ENCODE data around the gene STAT5A.

The STAT5A gene

DNA sequence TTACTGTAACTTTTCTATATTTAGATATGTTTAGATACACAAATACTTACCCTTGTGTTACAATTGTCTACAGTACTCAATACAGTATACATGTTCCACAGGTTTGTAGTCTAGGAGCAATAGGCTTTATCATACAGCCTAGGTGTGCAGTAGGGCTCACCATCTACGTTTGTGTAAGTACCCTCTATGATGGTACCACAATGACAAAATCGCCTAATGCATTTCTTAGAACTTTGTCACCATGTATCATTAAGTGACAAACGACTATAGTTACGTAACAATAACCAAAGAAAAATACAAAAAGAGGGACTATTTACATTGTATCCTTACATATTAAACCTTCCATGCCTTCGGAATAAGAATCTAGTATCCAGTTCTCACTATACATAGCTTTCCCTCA lies 20.1 kb upstream of the STAT5A start:
- no peak for DNase-seq (ENCODE audit: low read depth)

DNA sequence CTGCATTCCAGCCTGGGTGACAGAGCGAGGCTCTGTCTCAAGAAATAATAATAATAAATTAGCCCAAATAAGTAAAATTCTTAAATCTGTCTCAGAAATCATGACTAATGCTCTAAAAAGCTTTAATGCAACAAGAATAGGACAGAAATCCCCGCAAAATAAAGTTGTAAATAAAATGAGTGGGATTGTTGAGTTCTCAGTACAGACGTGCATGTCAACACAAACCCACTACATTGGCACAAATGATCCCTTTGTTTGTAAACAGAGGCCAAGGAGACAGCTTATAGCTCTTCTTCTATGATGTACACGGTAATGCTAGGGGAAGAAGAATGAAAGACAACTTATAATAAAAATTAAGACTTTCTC lies 18.1 kb upstream of the STAT5A start:
- DNase-seq (ENCODE audit: low read depth), result no peak

DNA sequence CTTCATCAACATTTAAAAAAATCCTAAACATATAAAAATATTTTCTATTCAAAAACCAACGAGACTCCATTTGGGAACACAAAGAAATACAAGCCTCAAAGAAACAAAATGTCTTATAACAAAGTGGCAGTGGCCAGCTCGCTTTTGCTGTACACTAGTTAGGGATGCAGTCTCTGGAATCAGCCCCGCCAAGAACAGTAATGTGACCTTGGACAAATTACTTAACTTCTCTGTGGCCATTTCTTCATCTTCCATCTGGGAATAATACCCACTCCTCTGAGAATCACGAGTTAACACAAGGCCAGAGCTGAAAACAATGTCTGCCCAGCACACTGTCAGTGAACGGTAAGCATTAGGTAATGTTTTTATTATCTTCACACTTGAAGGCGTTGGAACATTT lies 17.7 kb upstream of the STAT5A start:
- no peak for DNase-seq (ENCODE audit: low read depth)

DNA sequence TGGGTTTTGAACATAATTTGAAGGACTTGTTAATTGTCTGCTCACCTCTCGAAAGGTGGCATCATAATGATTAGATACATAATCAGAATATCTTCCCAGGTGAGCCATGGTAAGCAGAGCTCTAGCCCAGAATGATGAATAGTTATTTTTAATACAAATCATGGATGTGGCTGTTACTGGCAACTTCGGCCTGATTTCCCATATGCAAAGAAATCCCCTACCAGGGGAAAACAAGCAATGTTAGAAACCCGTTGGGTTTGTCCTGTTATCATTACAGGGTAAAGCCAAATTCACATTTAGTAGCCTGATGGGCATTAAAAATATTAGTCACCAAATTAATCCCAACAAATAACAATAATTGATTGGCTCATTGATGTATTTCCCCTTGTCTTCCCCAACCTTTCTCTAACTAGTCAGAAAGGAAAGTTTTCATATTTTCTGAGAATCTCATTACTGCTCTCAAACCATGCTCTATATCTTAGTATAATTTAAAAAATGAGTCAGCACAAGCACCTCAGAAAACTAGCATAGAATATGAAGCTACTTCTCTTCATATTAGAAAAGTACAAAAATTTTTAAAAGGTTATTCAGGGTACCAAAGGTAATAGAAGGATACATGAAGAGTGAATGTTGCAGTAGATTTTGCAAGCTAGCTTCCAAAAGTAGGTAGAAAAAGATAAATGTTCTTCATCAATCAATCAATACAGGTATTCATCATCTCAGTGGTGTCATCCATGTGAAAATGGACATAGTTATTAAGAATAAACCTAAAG lies 17.1 kb upstream of the STAT5A start:
- no peak for DNase-seq (ENCODE audit: low read depth)

DNA sequence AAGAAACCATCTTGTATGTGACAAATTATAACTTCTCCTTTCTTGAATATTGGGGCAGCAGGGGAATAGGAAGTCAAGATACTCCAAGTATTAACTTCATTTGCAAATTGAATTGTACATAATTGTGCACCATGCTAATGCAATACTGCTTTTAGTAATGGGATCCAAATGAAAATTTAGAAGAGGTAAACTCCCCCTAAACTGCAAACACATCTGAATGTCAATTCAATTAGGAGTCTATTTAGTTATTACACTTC lies 16.6 kb upstream of the STAT5A start:
- DNase-seq (ENCODE audit: low read depth), result no peak

DNA sequence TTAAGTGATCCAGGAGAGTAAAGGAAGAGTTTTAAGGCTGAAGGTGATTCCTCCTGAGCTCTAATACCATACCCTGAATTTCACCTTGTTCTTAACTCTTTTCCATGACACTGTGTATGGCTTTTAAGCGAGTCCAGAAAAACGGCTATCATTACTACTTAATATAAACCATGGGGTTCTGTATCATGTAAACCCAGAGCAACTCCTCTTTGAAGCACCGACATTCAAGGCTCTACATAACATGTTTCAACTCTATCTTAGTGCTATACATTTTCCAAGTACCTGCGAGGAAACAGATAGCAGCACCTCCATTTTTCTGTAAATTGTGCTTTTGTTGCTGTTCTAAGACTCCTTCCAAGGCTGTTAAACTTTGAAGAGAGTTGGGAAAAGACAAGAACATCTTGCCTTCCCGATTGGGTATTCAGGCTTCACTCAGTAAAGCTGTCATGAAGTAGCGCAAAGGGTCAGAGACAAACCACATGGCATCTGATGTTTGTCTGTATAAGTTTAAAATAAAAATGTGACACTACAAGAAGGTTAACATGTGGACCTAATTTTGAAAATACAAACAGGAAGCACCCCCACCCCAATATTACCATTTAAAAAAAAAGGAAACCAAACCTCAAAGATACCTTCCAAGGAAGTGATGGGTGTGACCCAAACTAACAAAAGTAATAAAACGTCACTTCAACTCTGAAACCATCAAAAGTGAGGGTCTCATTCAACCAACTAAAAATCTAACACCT lies 16.0 kb upstream of the STAT5A start:
- no peak for DNase-seq (ENCODE audit: low read depth)

DNA sequence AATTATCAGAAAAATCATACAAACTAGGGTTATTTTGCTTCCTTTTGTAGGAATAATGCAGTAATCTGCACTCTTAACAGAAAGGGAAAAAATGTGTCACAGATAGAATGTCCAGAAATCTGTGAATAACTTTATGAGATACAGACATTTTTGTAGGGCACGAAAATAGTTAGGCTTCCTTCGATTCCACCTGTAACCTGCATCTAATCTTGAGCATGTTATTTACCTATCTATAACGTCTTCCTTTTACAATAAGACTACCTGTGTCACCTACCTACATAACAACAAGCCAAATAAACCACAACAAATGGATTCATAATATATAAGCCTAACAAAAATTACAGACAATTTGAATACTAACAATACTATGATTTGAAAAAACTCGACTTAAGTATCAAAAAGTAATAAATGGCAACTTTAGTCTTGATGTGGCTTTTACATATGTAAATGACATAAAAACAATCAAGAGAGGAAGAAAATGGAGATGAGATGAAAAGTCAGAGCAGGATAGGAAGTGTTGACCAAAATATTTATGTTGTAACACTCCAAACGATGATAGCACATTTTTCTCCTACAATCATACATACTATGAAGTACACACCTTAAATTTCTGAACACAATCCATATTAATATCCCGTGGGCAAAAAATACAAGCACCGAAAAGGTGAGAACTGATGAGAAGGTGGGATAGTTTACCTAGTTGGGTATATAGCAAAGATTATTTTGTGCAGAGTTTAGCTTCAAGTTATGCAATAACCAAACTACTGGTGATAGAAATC lies 14.6 kb upstream of the STAT5A start:
- no peak for DNase-seq (ENCODE audit: low read depth)

DNA sequence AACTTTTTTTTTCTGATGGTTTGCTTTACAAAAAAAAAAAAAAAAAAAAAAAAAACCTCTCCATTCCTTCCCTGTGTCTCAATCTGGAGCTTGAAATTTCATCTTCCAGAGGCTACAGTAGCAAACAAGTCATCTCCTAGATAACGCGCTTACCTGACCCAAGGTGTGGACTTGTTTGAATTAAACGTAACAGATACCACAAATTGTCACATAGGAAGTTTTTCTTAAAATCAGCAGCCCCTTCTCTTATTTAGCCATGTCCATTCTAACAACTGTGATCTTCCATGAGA lies 14.1 kb upstream of the STAT5A start:
- no peak for DNase-seq (ENCODE audit: low read depth)

DNA sequence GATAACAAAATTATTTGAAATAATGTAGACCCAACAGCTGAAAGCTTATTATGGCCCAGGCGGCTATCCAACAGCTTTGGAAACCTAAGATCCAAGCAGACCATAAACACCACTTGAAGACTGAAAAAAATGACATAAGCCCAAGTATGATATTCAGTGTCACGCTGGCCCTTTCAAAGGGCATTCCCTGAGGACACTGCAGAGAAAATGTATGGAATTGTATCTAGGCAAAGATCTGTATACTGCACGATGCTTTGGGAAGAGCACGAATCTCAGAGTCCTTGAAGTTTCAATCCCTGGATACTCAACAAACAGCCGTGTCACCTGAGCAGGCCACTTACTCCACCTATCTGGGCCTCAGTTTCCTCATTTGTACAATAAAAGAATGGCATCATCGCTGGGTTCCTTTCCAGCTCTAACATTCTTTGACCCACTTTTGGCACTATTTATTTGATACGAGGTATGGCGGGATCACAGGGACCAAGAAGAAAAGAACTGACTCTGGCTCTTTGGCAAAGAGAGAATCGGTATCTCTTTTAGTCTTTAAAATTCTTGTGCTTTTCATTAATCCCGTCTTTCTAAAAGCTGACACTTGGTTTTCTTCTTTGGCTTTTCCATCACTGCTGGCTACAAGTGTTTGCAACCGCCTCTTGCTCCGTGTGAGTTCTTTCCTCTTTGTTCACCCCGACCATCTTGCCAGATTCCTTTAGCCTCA lies 13.3 kb upstream of the STAT5A start:
- no peak for DNase-seq (ENCODE audit: low read depth)

DNA sequence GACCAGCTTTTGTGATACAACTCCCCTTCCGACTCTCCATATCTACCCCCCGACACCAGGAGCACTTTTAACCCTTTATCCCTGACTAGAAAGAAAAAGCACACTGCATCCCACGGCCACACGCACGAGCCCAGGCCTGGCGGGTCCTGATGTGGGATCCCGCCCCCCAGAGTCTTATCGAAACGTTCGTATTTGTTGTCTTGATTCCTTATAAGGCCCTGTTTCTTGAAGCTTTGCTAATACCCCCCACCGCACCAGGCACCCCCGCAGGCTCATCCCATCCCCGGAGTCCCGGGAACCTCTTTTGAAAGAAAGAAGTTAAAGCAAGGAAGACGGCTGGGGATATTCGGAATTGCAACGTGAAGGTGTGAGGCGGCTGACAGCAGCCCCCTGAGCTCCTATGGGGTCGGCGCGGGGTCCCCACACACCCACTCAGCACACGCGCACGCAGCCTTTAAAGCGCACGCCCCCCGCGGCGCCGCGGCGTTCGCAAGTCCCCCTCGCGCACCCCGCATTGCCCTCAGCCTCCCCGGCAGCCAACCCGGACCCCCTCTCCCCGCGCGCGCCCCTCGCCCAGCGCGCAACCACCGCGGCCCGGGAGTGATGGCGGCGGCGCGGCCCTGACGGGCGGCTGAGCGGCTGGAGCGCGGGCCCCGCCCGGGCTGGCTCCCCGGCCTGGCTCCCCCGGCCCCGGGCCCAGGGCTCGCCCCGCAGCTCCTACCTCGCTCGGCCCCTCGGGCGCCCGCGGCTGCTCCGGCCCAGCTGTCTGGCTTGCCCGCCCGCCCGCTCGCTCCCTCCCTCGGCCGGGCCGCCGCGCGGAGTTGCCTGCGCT lies 12.6 kb upstream of the STAT5A start:
- peak; percentile 21 for DNase-seq (ENCODE audit: low read depth)

DNA sequence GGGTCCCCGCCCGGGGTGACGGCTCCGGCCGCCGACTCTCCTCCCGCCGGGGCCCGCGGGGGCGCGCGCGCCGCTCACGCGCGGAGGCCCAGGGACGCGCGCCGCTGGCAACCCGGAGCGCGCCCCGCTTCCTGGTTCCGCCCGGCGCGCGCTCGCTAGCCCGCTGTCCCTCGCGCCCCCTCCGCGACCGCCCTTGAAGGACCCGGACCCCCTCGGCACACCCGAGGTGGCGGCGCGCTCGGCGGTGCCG lies 12.0 kb upstream of the STAT5A start, which contains the start of gene STAT5B:
Gene STAT5B, minus strand, starts transcription at position 33 of the 250 bp plus-strand sequence. CDS start 44,264 bp downstream, outside the sequence.
- peak; percentile 46 for DNase-seq (ENCODE audit: low read depth)

DNA sequence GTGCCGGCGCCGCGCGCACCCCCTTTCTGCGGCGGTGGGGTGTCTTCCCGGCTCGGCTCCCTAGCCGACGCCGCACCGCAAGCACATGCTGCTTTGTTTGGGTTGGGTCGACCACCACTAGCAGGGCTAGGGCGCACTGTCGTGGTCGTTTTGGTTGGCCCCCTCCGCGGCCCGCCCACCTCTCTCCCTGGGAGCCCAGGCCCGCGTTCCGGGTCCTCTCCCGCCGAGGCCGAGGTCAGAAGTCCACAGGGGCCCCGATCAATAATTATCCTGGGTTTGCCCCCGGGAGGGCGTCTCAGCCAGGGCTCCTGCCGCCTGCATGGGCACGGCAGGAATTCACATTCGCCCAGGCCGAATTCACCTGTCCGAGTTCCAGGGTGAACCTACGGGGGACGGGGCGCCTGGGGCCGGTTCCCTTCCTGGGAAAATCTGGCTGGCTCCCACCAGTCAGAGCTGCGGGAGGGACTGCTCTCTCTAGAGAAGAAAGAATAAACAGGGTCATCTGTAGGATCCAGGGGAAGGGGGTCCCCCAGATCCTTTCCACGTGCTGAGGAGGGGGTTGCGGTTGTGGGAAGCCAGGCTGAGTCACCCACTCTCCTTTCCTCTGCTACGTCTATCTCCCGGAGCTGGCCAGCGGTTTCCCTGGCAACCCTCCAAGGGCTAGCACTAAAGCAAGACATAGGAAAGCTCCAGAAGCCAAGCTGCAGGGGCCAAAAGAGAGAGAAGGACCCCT lies 11.5 kb upstream of the STAT5A start:
- DNase-seq (ENCODE audit: low read depth), result peak; percentile 25

DNA sequence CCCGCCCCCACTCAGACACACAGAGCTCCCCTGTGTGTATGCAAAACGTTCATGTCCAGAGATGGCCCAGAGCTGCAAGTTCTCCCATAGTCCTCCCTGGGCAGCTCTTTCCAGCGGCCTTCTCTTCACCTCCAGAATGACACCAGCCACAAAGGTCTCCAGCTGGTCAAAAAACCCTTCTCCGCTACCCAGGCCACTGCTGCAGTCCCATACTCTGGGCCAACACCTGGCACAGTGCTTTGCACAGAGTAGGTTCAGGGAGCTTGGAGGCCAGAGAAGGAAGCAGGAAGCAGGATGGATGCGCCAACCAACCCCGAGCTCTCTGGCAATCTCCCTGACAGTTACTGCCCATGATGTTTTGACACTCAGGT lies 11.0 kb upstream of the STAT5A start:
- DNase-seq (ENCODE audit: low read depth), result no peak

DNA sequence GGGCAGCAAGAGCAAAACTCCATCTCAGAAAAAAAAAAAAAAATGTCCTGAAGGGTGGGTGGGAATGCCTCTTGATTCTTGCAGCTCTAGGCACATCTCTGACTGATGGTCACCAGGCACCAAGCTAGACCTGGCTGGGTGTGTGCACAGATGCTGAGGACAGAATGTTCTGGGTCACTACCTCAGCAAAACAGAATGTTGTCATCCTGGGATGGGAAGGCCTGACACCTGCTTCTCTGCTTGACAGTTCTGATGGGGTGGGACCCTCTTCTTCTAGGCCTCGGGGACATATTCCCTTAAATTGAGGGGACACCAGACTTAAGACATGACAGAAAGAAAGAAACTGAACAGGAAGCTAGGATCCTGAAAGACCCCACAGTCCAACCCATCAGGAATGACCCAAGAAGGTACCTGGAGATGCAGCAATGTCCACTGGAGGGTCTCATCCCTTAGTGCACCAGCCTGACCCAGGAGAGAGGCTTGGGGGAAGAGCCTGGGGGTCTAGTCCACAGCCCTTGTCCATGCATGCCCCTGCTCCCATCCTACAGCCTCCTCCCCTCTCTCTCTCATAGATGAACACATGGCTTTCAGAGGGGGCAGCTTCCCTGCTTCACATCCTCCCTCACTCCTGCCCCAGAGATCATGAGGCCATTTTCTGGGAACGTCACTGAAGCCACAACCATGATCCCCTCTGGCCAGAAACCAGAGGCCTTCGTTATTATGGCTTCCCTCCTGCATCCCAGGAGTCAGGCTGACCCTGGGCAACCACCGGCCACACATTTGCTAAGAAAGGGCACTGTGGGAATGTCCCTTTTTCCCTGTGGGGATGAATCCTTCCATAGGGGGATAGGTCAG lies 8.3 kb upstream of the STAT5A start:
- no peak for DNase-seq (ENCODE audit: low read depth)

DNA sequence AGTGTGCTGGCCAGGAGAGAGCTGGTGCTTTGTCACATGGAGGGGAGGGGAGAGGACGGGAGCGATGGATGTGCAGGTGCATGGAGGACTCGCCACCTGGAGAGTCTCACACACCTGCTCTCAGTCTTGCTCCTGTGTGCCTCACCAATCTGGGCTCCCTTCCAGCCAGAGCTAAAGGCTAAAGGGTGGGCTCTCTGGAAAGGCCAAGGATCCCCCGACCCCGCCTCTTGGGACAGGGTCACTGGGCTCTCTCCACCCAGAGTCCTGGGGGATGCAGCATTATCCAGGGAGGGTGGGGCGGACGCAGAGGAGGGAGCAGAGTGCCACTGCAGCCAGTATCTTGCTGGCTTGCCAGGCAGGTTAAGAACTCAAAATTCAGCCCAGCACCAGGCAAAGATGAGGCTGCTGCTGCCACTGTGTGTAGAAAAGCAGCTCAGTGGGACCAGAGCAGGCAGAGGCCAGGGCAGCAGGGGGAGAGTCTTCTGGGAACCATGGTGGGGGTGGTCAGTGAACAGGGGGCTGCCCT lies 6.7 kb upstream of the STAT5A start:
- DNase-seq (ENCODE audit: low read depth), result no peak

DNA sequence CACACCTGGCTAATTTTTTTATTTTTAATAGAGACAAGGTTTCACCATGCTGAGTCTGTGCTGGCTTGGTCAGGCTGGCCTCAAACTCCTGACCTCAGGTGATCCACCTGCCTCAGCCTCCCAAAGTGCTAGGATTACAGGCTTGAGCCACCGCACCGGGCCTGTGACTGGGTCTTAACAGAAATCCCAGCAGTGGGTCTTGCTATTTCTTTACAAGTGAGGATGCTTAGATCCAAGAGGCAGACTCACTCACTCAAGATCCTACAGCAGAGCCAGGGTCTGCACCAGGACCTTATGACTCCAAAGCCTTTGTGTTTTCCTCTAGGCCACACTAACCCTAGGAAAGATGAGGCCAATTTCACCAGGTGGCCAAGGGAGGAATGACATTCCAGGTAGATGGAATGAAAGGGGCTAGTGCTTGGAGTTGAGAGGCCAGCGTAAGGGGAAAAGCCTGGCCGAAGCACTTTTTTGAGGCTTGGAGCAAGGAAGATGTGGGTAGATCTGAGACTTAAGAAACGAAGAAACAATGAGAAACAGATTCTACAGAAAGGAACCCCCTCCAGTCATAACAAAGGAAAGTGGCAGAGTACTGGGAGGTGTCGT lies 5.7 kb upstream of the STAT5A start:
- DNase-seq (ENCODE audit: low read depth), result no peak

DNA sequence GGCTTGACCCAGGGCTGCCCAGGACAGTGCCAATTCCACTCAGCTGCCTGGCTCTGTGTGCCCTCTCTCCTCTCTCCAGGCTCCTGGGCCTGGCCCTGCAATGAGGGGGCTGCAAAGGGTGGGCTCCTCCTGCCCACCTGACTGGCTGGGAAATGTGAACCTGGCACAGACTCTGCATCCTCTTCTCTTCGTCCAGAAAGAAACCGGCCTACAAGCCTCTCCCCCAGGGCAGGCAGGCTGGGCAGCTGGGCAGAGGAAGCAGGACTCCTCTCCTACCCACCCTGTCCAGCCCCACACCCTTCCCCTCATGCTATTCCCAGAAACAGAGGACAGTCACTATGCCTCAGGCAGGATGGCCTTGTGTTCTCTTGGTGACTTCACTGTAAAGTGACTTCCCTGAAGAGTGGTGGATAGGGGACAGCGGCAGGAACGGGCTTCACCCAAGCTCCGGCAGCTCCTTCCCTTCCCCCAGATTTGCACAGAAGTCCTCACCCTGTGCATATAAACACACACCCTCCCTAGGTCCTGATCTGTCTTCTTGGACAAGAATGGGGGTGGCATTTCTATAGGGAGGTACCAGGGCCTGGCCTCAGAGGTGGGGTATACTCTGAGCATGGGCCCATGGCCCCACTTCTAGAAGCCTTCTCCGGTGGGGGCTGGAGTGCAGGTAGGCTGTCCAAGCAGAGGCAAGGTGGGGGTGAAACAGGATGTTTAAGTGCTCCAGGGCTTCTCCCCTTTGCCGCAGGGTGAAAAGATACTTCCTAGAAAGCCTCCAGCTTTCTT lies 4.9 kb upstream of the STAT5A start:
- no peak for DNase-seq (ENCODE audit: low read depth)

DNA sequence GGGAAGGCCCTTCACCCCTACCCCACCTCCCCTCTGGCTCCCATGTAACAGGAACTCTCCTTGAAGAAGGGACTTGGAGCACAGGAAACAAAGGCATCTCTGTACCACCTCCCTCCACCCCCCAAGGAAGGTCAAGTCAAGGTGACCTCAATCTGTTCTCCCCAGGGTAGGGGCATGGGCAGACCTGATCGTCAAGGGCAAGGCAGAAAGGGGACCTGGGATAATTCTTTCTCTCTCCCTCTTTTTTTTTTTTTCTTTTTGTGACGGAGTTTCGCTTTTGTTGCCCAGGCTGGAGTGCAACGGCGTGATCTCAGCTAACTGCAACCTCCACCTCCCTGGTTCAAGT lies 4.3 kb upstream of the STAT5A start:
- DNase-seq (ENCODE audit: low read depth), result no peak

DNA sequence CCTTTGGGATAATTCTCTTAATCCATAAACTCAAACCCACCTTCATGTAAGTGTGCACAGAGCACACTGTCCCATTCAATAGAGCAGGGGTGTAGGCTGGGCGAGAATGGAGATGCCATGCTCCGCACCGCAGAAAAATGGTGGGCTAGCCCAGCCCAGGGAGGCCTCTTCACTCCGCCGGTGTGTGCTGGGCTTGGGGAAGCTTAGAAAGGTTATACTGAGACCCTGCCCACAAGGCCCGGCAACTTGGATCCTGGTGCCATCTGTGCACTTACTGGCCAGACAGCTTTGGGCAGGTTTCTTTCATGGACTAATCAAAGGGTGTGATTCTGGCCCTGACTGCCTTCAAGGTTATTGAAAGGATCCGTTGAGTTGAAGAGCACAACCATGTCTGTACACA lies 3.7 kb upstream of the STAT5A start:
- DNase-seq (ENCODE audit: low read depth), result no peak

All from activated T-helper 9 cell treated with anti-CD3 and anti-CD28 coated beads, Interleukin-2, amount 50 U/mL, for 16 hours (primary cell).